ENCODE measurements around the gene RETREG1.

DNA sequence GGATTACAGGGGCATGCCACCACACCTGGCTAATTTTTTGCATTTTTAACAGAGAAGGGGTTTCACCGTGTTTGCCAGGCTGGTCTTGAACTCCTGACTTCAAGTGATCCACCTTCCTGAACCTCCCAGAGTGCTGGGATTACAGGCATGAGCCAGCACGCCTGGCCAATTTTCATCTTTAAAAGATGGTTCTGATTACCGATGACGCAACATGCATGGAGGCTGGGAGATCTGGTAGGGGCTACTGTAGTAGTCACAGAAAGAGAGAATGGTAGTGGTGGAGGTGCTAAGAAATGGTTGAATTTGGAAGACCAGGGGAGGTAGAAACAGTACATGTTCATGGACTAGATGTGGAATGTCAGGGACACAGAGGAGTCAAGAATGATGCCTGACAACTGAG is 22.4 kb upstream of the RETREG1 start:
- TF ChIP-seq CTCF (conservative IDR thresholded peaks at IDR 0.05; ENCODE audit: low read length) (no peak), EZH2phosphoT487 (IDR thresholded peaks at IDR 0.05; ENCODE audit: borderline replicate concordance) (no peak)
